ENCODE data around the gene CEACAM7. TPM values are rescaled to one million over a fixed set of nuclear protein-coding genes. Genes with fewer than 3 reads are reported as not detected.

Gene CEACAM7
- total RNA-seq, 4 donors from 2014 or later: 0.83 to 2.1 TPM; not detected in 2

GRCh38 chr19:41697198-41697855 is 9.3 kb upstream of the CEACAM7 start:
- H3K4me1 ChIP-seq: no peaks in the 10 kb centered on the region
- intact Hi-C loops (cut with DNase I): no loop called here
- no peak for TF ChIP-seq EP300 (IDR thresholded peaks at IDR 0.05)
- H3K27ac ChIP-seq (replicated peaks in 1 of 4): no peak overlapping the region
- 84% methylated on average over 5 of the region's 9 CpGs for WGBS
- no peak for DNase-seq (ENCODE audit: extremely low spot score)
- no peak overlapping the region for H3K4me3 ChIP-seq
- peaks cover 0 to 59% (median 0%) of the 10 kb centered on the region in 4 donors for H3K27me3 ChIP-seq
- H3K9me3 ChIP-seq: peaks cover 0 to 21% (median 2%) of the 10 kb centered on the region in 4 donors
- no peaks in the 10 kb centered on the region for H3K36me3 ChIP-seq

GRCh38 chr19:41696402-41697197 is 8.5 kb upstream of the CEACAM7 start:
- peaks cover 0 to 28% (median 7%) of the 10 kb centered on the region in 4 donors for H3K9me3 ChIP-seq
- no peak overlapping the region for H3K27ac ChIP-seq (replicated peaks in 1 of 4)
- no peak overlapping the region for H3K4me3 ChIP-seq
- no peaks in the 10 kb centered on the region for H3K36me3 ChIP-seq
- H3K4me1 ChIP-seq: no peaks in the 10 kb centered on the region
- WGBS: 62% methylated on average over 7 of the region's 7 CpGs
- peaks cover 0 to 60% (median 0%) of the 10 kb centered on the region in 4 donors for H3K27me3 ChIP-seq
- intact Hi-C loops (cut with DNase I): no loop called here
- TF ChIP-seq POLR2AphosphoS5 (IDR thresholded peaks at IDR 0.05) (no peak), CTCF (IDR thresholded peaks at IDR 0.05) (no peak), POLR2A (IDR thresholded peaks at IDR 0.05; ENCODE audit: low read depth) (no peak), EP300 (IDR thresholded peaks at IDR 0.05) (no peak)
- DNase-seq (ENCODE audit: extremely low spot score): no peak

- H3K27me3 ChIP-seq: peaks cover 0 to 60% (median 0%) of the 10 kb centered on the region in 4 donors
- H3K27ac ChIP-seq (replicated peaks in 1 of 4): no peak overlapping the region
- no peaks in the 10 kb centered on the region for H3K36me3 ChIP-seq
- WGBS: no CpG with 5 or more reads among the region's 2 CpGs
- peaks cover 0 to 33% (median 7%) of the 10 kb centered on the region in 4 donors for H3K9me3 ChIP-seq
- H3K4me3 ChIP-seq: no peak overlapping the region
- DNase-seq (ENCODE audit: extremely low spot score): no peak
- intact Hi-C loops (cut with DNase I): no loop called here
- no peak for TF ChIP-seq CTCF (IDR thresholded peaks at IDR 0.05)
- TF ChIP-seq EP300 (IDR thresholded peaks at IDR 0.05): no peak
- TF ChIP-seq POLR2A (IDR thresholded peaks at IDR 0.05; ENCODE audit: low read depth): no peak
- no peak for TF ChIP-seq POLR2AphosphoS5 (IDR thresholded peaks at IDR 0.05)
- H3K4me1 ChIP-seq: no peaks in the 10 kb centered on the region
Observed at GRCh38 chr19:41695745-41696144, 7.7 kb upstream of the CEACAM7 start.

- H3K9me3 ChIP-seq: peaks cover 0 to 33% (median 7%) of the 10 kb centered on the region in 4 donors
- H3K27ac ChIP-seq (replicated peaks in 1 of 4): no peak overlapping the region
- no peaks in the 10 kb centered on the region for H3K4me1 ChIP-seq
- DNase-seq (ENCODE audit: extremely low spot score): no peak
- no peaks in the 10 kb centered on the region for H3K36me3 ChIP-seq
- TF ChIP-seq EP300 (IDR thresholded peaks at IDR 0.05) (no peak), POLR2A (IDR thresholded peaks at IDR 0.05; ENCODE audit: low read depth) (no peak), CTCF (IDR thresholded peaks at IDR 0.05) (no peak), POLR2AphosphoS5 (IDR thresholded peaks at IDR 0.05) (no peak)
- WGBS: 74% methylated on average over 5 of the region's 8 CpGs
- H3K27me3 ChIP-seq: peaks cover 0 to 62% (median 0%) of the 10 kb centered on the region in 4 donors
- intact Hi-C loops (cut with DNase I): no loop called here
- no peak overlapping the region for H3K4me3 ChIP-seq
Observed at GRCh38 chr19:41694831-41695635, 7.0 kb upstream of the CEACAM7 start.

- intact Hi-C loops (cut with DNase I): no loop called here
- Histone ChIP-seq H3K27ac (replicated peaks in 1 of 4) (no peak overlapping the region), H3K9me3 (peaks cover 0 to 33% (median 7%) of the 10 kb centered on the region in 4 donors), H3K27me3 (peaks cover 0 to 65% (median 0%) of the 10 kb centered on the region in 4 donors), H3K4me3 (no peak overlapping the region), H3K36me3 (no peaks in the 10 kb centered on the region), H3K4me1 (no peaks in the 10 kb centered on the region)
- DNase-seq (ENCODE audit: extremely low spot score): no peak
- TF ChIP-seq EP300 (IDR thresholded peaks at IDR 0.05) (no peak), CTCF (IDR thresholded peaks at IDR 0.05) (no peak), POLR2A (IDR thresholded peaks at IDR 0.05; ENCODE audit: low read depth) (no peak), POLR2AphosphoS5 (IDR thresholded peaks at IDR 0.05) (no peak)
- WGBS: 71% methylated on average over 1 of the region's 1 CpG
Observed at GRCh38 chr19:41694196-41694595, 6.1 kb upstream of the CEACAM7 start.

All from esophagus muscularis mucosa (tissue), 4 donors.